Stromal cell of bone marrow (primary cell): ENCODE data around the gene FAM156A.
"Not testable (repeated sequence)": the region's sequence is repeated elsewhere in the genome, so short reads cannot be mapped to it uniquely, and the experiment has no call there.

Experiments used
- DNase-seq: peaks from one replicate; pipeline ENCODE4 v3.0.0-alpha.2; 2012; ENCODE audit warnings: low read depth

The FAM156A gene

DNA sequence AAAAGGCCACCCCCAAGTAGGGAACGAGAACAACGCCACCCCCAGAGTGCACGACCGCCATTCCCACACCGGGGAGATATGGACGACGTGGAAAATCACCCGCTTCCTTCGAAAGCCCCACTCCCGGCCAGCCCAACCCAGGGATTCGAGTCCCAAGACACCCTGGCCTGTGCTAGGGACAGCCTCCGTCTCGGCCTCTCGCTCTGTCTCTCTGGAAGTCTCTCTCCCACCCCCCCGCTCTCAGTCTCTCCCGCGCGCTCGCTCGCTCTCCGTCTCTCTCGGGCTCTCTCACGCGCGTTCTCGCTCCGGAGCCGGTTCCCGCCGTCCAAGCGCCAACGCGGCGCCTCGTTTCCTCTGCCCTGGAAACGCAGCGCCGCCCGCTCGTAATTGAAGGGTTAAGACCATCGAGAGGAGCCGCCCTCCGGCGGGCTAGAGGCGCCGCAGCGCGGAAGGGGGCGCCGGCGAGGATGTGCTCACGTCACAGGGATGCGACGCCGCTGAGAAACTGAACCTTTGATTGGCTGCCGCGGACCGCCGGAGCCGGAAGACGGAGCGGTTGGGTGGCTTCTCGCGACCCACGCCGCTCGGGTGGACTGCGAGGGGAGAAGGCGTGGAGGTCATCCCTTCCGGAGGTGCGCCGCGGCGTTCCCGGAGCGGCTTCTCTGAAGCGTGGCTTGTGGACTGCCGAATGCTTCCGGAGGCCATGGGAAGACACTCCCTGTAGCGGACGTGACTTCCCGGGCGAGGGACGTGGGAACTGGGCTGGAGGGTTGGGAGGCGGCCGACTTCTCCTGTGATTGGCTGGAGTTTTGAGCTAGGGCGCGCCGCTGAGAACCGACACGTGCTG is at the start of gene FAM156A:
Gene FAM156A (minus strand): TSS at position 406 of the 847 bp plus-strand sequence. CDS start 9,930 bp downstream, outside the sequence.
- not testable (repeated sequence) for DNase-seq

- DNase-seq: no peak
Measured at GRCh38 chrX:53005327-53005726, 47.0 kb upstream of the FAM156A start.

DNA sequence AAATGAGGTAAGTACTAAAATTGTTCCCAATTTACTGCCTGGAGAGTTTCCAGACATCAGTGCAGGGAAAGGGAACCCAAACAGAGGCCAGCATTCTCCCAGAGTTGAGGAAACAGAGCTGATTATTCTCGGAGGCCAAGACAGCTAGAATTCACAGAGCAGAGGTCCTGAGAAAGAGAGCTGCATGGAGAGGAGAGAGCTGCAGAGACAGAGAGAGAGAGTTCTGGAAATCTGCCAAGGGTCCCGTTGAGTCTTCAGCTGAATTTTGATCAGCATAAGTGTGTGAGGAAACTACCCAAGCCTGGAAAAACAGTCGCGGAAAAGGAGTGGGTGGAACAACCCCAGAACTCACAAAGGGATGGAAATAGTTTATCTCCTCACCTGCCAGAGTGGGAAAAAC is 46.5 kb upstream of the FAM156A start:
- no peak for DNase-seq

- DNase-seq: no peak
Measured at GRCh38 chrX:53004038-53004437, 45.7 kb upstream of the FAM156A start.

GRCh38 chrX:53003111-53003510 is 44.8 kb upstream of the FAM156A start:
- DNase-seq: no peak

- no peak for DNase-seq
Measured at GRCh38 chrX:53001958-53002357, 43.6 kb upstream of the FAM156A start.

DNA sequence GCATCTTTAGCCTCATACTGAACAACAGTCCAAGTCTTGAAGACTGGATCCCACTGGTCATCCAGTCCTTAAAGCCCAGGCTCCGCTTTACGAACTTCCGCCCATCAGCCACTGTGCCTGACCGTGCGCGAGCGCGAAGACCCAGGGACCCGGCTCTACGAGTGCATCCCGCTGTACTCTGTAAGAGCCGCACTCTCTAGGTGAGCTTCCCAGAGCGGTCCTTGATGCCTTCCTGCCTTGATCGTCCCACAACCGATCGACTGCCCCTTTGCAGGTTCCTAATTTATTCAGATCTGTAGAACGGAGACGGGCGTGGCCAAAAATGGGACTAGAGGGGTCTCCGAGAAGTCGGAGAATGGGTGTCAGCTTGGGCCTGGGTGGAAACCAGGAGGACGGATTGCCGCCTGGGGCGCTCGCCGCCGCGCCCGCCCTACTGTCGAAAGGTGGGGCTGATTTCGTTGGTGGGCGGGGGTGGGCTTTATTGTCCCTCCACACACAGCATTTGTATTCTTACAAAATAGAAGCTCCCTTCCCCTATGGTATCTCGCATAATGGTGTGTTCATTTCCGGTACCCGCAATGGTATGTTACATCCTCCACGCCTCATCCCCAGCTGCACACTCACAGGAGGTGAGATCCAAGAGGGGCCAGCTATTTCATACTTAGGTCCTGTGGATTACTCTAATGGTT is 42.3 kb upstream of the FAM156A start:
- no peak for DNase-seq

DNA sequence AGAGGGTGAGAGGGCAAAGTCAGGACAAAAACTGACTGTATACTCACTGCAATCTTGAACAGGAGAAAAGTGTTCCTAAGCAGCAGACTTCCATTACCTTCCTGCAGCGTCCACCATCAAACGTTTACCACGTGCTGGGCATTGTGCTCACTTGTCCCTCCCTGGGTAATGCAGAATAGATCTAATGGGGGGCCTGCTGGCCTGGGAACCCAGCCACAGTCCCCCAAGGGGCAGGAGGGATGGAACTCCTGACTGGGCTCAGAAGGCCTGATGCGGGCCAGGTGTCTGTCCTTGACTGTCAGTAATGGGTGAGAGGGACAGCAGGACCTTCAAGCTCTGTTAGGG is 37.6 kb upstream of the FAM156A start:
- DNase-seq: no peak

DNA sequence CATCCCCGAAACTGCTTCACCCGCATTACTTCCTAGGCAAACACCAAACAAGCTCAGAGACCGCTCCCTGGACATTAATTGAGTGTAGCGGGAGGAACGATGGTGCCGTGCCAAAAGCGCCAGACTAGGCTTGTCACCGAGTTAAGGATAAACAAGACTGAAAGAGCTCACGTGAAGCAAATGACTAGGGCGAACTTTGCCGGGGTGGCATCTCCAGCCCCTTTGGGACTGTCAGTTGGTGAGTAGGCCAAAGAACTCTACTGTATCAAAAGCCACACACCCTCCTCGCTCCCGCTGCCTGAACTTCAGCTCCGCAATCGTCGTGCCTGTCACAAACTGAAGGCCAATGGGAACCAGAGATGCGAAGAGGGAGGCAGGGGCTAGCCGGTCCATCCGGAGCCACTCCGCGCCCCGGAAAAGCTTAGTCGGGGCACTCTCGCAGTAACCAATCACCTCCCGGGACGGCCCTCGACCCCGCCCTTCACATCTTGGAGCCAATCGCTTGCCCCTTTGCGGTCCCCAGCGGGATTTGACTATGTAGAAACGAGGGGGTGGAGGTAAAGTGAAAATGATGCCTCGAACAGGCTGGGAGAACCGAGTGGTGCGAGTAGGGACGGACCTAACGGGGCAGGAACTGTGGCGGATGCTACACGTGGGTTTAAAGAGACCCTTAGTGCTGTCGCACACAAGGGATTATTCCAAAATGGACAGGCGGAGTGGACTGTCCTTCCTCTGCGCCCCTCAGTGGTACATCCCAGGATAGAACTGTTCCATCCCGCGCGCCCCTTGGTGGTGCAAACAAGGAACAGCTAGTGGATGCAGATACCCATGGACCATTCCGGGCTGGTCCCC is 37.0 kb upstream of the FAM156A start:
- peak; percentile 91 for DNase-seq

GRCh38 chrX:52990848-52991247 is 32.5 kb upstream of the FAM156A start:
- DNase-seq: no peak

- peak; percentile 26 for DNase-seq
Measured at GRCh38 chrX:52990011-52990631, 31.8 kb upstream of the FAM156A start.

- no peak for DNase-seq
Measured at GRCh38 chrX:52988985-52989917, 30.9 kb upstream of the FAM156A start.

GRCh38 chrX:52983321-52984000 is 25.1 kb upstream of the FAM156A start:
- no peak for DNase-seq

- DNase-seq: no peak
Measured at GRCh38 chrX:52979993-52980392, 21.7 kb upstream of the FAM156A start.

- no peak for DNase-seq
Measured at GRCh38 chrX:52979568-52979967, 21.2 kb upstream of the FAM156A start.

DNA sequence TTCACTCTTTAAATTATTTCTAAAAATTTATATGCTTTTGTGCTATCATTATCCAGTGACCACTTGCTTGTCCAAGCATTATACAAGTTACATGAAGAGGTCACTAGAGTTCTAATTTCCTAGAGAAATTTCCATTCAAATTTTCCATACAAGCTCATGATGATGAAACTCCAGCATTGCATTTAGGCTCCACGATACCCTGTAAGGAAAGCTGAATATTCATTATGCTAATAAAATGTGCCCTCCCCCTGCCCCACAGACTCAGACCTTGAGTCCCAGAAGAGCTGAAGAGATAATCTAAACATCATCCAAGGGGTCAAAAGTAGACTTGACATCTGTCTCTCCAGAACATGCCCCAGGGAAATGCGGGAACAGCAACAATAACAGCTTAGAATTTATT is 19.6 kb upstream of the FAM156A start:
- no peak for DNase-seq

DNA sequence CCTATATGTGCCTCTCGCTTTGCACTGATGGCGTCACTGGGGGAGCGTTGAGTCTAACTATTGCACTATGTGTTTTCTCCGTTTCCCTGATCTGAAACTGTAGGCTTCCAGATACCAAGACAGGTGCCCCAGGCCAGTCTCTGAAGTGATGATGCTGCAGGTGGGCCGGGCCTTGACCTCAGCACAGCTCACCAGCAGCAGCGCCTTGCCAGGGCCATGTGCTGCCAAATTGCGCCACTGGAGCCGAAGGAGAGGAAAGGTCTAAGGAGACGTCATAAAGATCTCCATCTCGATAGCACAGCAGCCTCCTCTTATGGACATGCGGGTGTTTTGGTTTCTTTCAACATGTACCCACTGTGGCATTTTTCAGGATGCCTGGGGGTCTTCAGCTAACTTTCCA is 17.3 kb upstream of the FAM156A start:
- not testable (repeated sequence) for DNase-seq

- DNase-seq: not testable (repeated sequence)
Measured at GRCh38 chrX:52974336-52974992, 16.1 kb upstream of the FAM156A start.

DNA sequence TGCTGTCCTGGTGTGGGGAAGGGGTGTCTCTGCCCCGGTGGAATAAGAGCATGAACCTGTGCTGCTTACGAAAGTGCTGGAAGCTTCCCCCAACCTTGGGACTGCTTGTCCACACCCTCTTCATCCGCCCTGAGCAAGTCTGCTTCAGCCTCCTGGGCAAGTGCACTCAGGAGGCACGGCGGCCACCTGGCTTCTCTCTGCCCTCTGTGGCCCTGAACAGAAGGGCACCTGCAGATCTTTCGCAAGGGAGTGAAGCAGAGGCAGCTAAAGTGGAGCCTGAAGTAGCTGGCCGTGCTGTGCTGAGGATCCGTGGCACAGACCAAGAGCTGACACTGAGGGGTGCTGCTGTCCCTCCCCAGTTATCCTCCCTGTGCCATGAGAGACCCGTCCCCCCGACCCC is 9.6 kb upstream of the FAM156A start:
- DNase-seq: not testable (repeated sequence)
